Measurements from ENCODE around the gene MMP8. TPM values are rescaled to one million over a fixed set of nuclear protein-coding genes. Genes with fewer than 3 reads are reported as not detected.
"Not testable (repeated sequence)": the region's sequence is repeated elsewhere in the genome, so short reads cannot be mapped to it uniquely, and the experiment has no call there.

Gene MMP8
- total RNA-seq, 3 donors from 2014 or later (not counting 1 experiment from before 2014, with no cell fraction given) = 0.16 TPM; not detected in 2

GRCh38 chr11:102734650-102735049 is 9.9 kb upstream of the MMP8 start:
- intact Hi-C loops (cut with micrococcal nuclease) = no loop called here
- Histone ChIP-seq H3K27me3 (ENCODE audit: control insufficient read depth, insufficient read depth, low read length) (peaks cover 4% of the 10 kb centered on the region), H3K9me3 (ENCODE audit: control insufficient read depth, insufficient read depth, low read length) (peaks cover 5% of the 10 kb centered on the region), H3K27ac (ENCODE audit: low read length) (no peak overlapping the region), H3K4me3 (ENCODE audit: low read length) (no peak overlapping the region), H3K4me1 (ENCODE audit: control insufficient read depth, insufficient read depth, low read length) (no peaks in the 10 kb centered on the region), H3K36me3 (ENCODE audit: control insufficient read depth, insufficient read depth, low read length) (no peaks in the 10 kb centered on the region)
- peaks cover 3 to 10% of the 10 kb centered on the region in 2 donors for H3K27me3 Mint-ChIP-seq (ENCODE audit: low read depth in 2 of 2)
- H3K27ac Mint-ChIP-seq = no peak overlapping the region
- no peaks in the 10 kb centered on the region for H3K36me3 Mint-ChIP-seq
- no peak for ATAC-seq
- TF ChIP-seq, protein P1, sequence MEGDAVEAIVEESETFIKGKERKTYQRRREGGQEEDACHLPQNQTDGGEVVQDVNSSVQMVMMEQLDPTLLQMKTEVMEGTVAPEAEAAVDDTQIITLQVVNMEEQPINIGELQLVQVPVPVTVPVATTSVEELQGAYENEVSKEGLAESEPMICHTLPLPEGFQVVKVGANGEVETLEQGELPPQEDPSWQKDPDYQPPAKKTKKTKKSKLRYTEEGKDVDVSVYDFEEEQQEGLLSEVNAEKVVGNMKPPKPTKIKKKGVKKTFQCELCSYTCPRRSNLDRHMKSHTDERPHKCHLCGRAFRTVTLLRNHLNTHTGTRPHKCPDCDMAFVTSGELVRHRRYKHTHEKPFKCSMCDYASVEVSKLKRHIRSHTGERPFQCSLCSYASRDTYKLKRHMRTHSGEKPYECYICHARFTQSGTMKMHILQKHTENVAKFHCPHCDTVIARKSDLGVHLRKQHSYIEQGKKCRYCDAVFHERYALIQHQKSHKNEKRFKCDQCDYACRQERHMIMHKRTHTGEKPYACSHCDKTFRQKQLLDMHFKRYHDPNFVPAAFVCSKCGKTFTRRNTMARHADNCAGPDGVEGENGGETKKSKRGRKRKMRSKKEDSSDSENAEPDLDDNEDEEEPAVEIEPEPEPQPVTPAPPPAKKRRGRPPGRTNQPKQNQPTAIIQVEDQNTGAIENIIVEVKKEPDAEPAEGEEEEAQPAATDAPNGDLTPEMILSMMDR (IDR thresholded peaks at IDR 0.05) = no peak
- no peak overlapping the region for H3K4me3 Mint-ChIP-seq
- no peaks in the 10 kb centered on the region for H3K4me1 Mint-ChIP-seq
- H3K9me3 Mint-ChIP-seq = peaks cover 3 to 4% of the 10 kb centered on the region in 2 donors
- no peak for DNase-seq

GRCh38 chr11:102733232-102733875 is 8.6 kb upstream of the MMP8 start:
- Histone ChIP-seq H3K4me3 (ENCODE audit: low read length) (no peak overlapping the region), H3K9me3 (ENCODE audit: control insufficient read depth, insufficient read depth, low read length) (peaks cover 5% of the 10 kb centered on the region), H3K27ac (ENCODE audit: low read length) (no peak overlapping the region), H3K27me3 (ENCODE audit: control insufficient read depth, insufficient read depth, low read length) (peaks cover 4% of the 10 kb centered on the region), H3K4me1 (ENCODE audit: control insufficient read depth, insufficient read depth, low read length) (no peaks in the 10 kb centered on the region), H3K36me3 (ENCODE audit: control insufficient read depth, insufficient read depth, low read length) (no peaks in the 10 kb centered on the region)
- Mint-ChIP-seq H3K9me3 (peaks cover 2 to 3% of the 10 kb centered on the region in 2 donors), H3K27me3 (ENCODE audit: low read depth in 2 of 2) (peaks cover 0 to 10% of the 10 kb centered on the region in 2 donors), H3K27ac (no peak overlapping the region), H3K36me3 (no peaks in the 10 kb centered on the region), H3K4me3 (no peak overlapping the region), H3K4me1 (no peaks in the 10 kb centered on the region)
- intact Hi-C loops (cut with micrococcal nuclease) = no loop called here
- WGBS (ENCODE audit: insufficient coverage) = 59% methylated on average over 7 of the region's 8 CpGs
- ATAC-seq (no peak), DNase-seq (peak in 1 of 2 donors; percentile 15)
- TF ChIP-seq, protein P1 (IDR thresholded peaks at IDR 0.05) = no peak

GRCh38 chr11:102730944-102731343 is 6.2 kb upstream of the MMP8 start:
- H3K4me1 Mint-ChIP-seq; H3K4me1 ChIP-seq (ENCODE audit: control insufficient read depth, insufficient read depth, low read length); H3K9me3 ChIP-seq (ENCODE audit: control insufficient read depth, insufficient read depth, low read length); H3K27me3 ChIP-seq (ENCODE audit: control insufficient read depth, insufficient read depth, low read length); H3K4me3 ChIP-seq (ENCODE audit: low read length); H3K4me3 Mint-ChIP-seq; H3K9me3 Mint-ChIP-seq; H3K27ac Mint-ChIP-seq; intact Hi-C loops (cut with micrococcal nuclease); H3K36me3 ChIP-seq (ENCODE audit: control insufficient read depth, insufficient read depth, low read length); H3K27ac ChIP-seq (ENCODE audit: low read length); H3K36me3 Mint-ChIP-seq; DNase-seq: not testable (repeated sequence)
- WGBS (ENCODE audit: insufficient coverage) = 51% methylated on average over 8 of the region's 8 CpGs
- ATAC-seq = peak in 1 of 3 donors; percentile 35
- H3K27me3 Mint-ChIP-seq (ENCODE audit: low read depth in 2 of 2) = peaks cover 0 to 10% of the 10 kb centered on the region in 2 donors

DNA sequence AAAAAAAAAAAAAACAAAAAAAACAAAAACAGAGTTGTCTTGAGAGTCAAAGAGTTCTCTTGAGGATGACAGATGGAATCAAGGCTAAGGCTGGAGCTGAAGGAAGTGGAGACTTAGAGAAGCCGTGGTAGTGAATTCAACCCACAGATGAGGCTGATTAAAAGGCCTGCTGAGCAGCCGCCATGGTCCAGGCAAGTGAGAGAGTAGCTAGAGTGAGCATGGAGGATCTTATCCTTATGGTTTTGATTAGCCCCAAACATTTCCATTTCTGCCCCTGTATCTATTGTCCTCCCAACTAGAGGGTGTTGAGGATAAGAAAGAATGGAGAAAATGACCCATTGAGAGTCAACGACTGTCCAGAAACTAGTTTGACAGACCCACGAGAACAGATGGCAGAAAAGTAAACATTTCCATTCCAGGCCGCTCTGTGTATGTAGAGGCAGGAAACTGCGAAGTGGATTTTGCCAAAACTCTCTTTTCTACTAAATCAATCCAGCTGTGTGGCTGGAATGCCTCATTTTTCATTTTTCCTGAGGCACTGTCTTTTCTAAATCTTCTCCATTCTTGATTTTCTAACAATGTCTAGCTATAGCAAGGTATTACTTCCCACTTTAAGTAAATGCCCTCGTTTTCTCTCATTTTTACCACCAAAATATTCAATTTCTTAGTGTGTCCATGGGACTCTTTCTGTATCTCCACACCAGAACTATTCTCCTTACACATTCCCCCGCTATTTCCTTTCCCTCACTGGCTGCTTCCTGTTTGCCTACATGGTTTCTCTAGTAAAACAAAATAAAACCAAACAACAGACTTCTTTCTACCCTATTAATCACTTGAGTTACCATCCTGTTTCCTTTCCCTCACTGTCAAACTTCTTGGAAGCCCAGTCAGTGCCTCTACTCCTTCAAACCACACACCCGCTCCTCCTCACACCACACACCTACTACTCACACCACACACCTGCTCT is 5.4 kb upstream of the MMP8 start:
- peaks cover 0 to 3% of the 10 kb centered on the region in 2 donors for H3K27me3 Mint-ChIP-seq (ENCODE audit: low read depth in 2 of 2)
- Histone ChIP-seq H3K36me3 (ENCODE audit: control insufficient read depth, insufficient read depth, low read length) (no peaks in the 10 kb centered on the region), H3K4me3 (ENCODE audit: low read length) (no peak overlapping the region), H3K27me3 (ENCODE audit: control insufficient read depth, insufficient read depth, low read length) (peaks cover 4% of the 10 kb centered on the region), H3K4me1 (ENCODE audit: control insufficient read depth, insufficient read depth, low read length) (no peaks in the 10 kb centered on the region), H3K9me3 (ENCODE audit: control insufficient read depth, insufficient read depth, low read length) (peaks cover 5% of the 10 kb centered on the region), H3K27ac (ENCODE audit: low read length) (no peak overlapping the region)
- no peak overlapping the region for H3K27ac Mint-ChIP-seq
- WGBS (ENCODE audit: insufficient coverage) = 79% methylated on average over 9 of the region's 9 CpGs
- DNase-seq (no peak), ATAC-seq (no peak)
- peaks cover 2 to 3% of the 10 kb centered on the region in 2 donors for H3K9me3 Mint-ChIP-seq
- intact Hi-C loops (cut with micrococcal nuclease) = no loop called here
- no peak overlapping the region for H3K4me3 Mint-ChIP-seq
- TF ChIP-seq, protein P1 (IDR thresholded peaks at IDR 0.05) = no peak
- H3K36me3 Mint-ChIP-seq = no peaks in the 10 kb centered on the region
- no peaks in the 10 kb centered on the region for H3K4me1 Mint-ChIP-seq
